Measurements from ENCODE around the gene LYSMD2.

- no peak for TF ChIP-seq CTCF (IDR thresholded peaks at IDR 0.05 in 4 of 5, conservative IDR thresholded peaks at IDR 0.05 in 1 of 5)
- no peak for TF ChIP-seq POLR2A (IDR thresholded peaks at IDR 0.05)
Measured at GRCh38 chr15:51714162-51714561, 23.3 kb downstream of the LYSMD2 start.
